Measurements from ENCODE around the gene TMEM135. TPM values are rescaled to one million over a fixed set of nuclear protein-coding genes. Genes with fewer than 3 reads are reported as not detected.
"Not testable (repeated sequence)": the region's sequence is repeated elsewhere in the genome, so short reads cannot be mapped to it uniquely, and the experiment has no call there.

TMEM135 gene
- total RNA-seq, 1 donor from 2014 or later, result 36.0 TPM

DNA sequence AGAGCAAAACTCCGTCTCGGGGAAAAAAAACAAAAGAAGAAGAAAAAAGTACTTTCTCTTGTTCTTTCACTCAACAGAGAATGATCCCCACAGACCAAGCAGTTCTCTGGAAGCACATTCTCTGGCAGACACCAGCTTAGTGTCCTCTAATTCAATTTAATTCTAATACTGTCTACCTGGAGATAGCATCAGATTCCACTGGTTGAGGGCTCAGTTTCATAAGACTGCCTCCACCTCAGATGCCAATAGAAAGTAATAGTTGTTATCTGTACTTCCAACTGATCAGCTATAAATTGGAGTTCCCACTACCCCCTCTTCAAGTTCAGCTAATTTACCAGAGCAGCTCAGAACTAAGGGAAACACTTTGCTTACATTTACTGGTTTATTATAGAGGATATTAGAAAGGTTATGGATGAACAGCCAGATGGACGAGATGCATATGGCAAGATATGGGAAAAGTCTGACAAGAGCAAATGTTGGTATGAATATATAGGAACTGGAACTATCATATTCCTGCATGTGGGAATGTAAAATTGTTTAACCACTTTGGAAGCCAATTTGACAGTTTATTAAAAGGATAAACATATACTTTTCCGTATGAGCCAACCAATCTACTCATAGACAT is 64.3 kb downstream of the TMEM135 start:
- no peak for DNase-seq (ENCODE audit: low spot score in 2 of 2, unreplicated experiment in 2 of 2)
- H3K4me3 Mint-ChIP-seq, result no peak overlapping the region
- H3K27me3 Mint-ChIP-seq (ENCODE audit: low read depth), result no peaks in the 10 kb centered on the region
- peaks cover 4% of the 10 kb centered on the region for H3K4me1 Mint-ChIP-seq
- peaks cover 7% of the 10 kb centered on the region for H3K9me3 Mint-ChIP-seq
- peaks cover 15% of the 10 kb centered on the region for H3K36me3 Mint-ChIP-seq
- TF ChIP-seq, protein P1, sequence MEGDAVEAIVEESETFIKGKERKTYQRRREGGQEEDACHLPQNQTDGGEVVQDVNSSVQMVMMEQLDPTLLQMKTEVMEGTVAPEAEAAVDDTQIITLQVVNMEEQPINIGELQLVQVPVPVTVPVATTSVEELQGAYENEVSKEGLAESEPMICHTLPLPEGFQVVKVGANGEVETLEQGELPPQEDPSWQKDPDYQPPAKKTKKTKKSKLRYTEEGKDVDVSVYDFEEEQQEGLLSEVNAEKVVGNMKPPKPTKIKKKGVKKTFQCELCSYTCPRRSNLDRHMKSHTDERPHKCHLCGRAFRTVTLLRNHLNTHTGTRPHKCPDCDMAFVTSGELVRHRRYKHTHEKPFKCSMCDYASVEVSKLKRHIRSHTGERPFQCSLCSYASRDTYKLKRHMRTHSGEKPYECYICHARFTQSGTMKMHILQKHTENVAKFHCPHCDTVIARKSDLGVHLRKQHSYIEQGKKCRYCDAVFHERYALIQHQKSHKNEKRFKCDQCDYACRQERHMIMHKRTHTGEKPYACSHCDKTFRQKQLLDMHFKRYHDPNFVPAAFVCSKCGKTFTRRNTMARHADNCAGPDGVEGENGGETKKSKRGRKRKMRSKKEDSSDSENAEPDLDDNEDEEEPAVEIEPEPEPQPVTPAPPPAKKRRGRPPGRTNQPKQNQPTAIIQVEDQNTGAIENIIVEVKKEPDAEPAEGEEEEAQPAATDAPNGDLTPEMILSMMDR (IDR thresholded peaks at IDR 0.05; ENCODE audit: unreplicated experiment), result no peak
- no peak overlapping the region for H3K27ac Mint-ChIP-seq

DNA sequence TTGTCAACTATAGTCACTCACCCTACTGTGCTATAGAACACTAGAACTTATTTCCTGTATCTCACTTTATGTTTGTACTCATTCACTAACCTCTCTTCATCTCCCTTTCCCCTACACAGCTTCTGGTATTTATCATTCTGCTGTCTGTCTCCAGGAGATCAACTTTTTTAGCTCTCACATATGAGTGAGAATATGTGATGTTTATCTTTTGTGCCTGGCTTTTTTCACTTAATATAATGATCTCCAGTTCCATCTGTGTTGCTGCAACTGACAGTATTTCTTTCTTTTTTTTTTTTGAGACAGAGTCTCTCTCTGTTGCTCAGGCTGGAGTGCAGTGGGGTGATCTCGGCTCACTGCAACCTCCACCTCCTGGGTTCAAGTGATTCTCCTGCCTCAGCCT is 68.1 kb downstream of the TMEM135 start:
- H3K27me3 Mint-ChIP-seq (ENCODE audit: low read depth); DNase-seq (ENCODE audit: low spot score in 2 of 2, unreplicated experiment in 2 of 2); H3K27ac Mint-ChIP-seq; H3K4me1 Mint-ChIP-seq; H3K4me3 Mint-ChIP-seq: not testable (repeated sequence)
- Mint-ChIP-seq H3K9me3 (peaks cover 10% of the 10 kb centered on the region), H3K36me3 (peaks cover 18% of the 10 kb centered on the region)

DNA sequence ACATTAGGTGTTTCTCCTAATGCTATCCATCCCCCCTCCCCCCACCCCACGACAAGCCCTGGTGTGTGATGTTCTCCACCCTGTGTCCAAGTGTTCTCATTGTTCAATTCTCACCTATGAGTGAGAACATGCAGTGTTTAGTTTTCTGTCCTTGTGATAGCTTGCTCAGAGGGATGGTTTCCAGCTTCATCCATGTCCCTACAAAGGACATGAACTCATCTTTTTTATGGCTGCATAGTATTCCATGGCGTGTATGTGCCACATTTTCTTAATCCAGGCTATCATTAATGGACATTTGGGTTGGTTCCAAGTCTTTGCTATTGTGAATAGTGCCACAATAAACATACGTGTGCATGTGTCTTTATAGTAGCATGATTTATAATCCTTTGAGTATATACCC is 69.6 kb downstream of the TMEM135 start:
- not testable (repeated sequence) for H3K4me3 Mint-ChIP-seq; H3K27me3 Mint-ChIP-seq (ENCODE audit: low read depth)
- peaks cover 10% of the 10 kb centered on the region for H3K9me3 Mint-ChIP-seq

DNA sequence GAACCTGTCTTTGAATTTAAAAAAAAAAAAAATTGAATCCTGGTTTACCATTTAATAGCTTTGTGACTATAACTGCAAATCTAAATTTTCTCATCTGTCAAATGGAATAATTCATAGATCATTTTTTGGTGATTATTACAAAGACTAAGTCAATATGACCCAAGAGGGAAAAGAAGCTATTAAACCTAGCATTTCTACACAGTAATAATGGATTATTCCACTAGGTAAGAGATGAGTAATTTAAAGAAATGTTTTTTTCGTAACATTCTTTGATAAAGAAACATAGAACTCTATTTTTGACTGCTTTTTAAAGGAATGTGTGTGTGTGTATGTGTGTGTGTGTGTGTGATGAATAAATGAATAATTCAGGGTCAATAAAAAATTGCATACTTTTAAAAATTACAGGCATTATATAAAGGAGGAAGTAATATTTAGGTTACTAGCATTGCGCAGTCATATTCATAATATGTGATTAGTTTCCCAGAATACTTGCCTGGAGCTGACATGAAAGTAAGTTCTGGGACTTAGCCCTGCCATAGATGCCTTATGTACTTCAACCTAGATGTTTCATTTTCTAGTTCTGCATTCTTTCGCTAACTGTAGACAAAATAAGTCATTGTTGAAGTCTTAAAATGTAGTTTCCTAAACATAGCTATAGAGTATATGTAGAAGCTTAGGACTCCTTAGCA is 72.9 kb downstream of the TMEM135 start:
- Mint-ChIP-seq H3K4me3 (no peak overlapping the region), H3K27ac (no peak overlapping the region), H3K4me1 (peaks cover 6% of the 10 kb centered on the region), H3K27me3 (ENCODE audit: low read depth) (no peaks in the 10 kb centered on the region), H3K9me3 (peaks cover 7% of the 10 kb centered on the region), H3K36me3 (peaks cover 12% of the 10 kb centered on the region)
- TF ChIP-seq, protein P1 (IDR thresholded peaks at IDR 0.05; ENCODE audit: unreplicated experiment), result no peak
- no peak for DNase-seq (ENCODE audit: low spot score in 2 of 2, unreplicated experiment in 2 of 2)

More for the DNA sequence above, 69.6 kb downstream of the TMEM135 start:
- not testable (repeated sequence) for H3K27ac Mint-ChIP-seq; H3K4me1 Mint-ChIP-seq; DNase-seq (ENCODE audit: low spot score in 2 of 2, unreplicated experiment in 2 of 2)
- H3K36me3 Mint-ChIP-seq, result peaks cover 16% of the 10 kb centered on the region

DNA sequence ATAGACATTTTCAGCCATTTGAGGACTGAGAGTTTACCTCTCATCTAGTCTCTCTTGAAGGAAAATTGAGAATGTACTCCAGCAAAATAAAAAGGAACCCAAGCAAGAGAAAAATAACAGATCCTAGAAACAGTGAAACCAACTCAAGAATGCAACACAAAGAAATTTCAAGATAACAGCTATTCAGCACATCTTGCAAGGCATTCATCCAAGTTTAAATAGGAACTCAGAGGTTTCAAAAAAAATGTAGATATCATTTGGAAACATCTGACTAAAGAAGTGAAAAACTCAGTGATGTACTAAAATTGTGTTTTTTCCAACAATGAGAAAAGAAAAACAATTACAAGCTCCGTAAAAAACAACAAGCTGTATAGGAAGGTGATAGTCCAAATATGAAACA is 76.4 kb downstream of the TMEM135 start:
- H3K4me3 Mint-ChIP-seq, result no peak overlapping the region
- peaks cover 7% of the 10 kb centered on the region for H3K9me3 Mint-ChIP-seq

DNA sequence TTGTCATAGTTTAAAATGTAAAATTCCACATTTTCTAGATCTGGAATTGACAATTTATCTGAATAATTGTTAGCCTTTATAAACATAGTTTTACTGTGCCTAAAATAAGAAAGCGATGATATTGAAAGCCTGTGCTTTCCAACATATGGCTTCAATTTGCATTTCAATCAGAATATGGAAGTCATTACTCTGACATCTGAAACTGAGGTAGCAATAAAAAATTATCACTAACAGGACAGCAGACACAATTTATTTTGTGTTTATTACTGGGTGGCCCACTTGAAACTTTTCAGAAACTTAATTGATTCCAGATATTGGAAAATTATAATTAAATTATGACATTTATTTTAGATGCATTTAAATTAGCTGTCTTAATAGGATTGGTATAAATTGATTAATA is 78.5 kb downstream of the TMEM135 start:
- no peak for DNase-seq (ENCODE audit: low spot score in 2 of 2, unreplicated experiment in 2 of 2)
- H3K4me1 Mint-ChIP-seq, result peaks cover 6% of the 10 kb centered on the region
- H3K27me3 Mint-ChIP-seq (ENCODE audit: low read depth), result no peaks in the 10 kb centered on the region
- H3K27ac Mint-ChIP-seq, result no peak overlapping the region
- peaks cover 12% of the 10 kb centered on the region for H3K36me3 Mint-ChIP-seq
- TF ChIP-seq, protein P1 (IDR thresholded peaks at IDR 0.05; ENCODE audit: unreplicated experiment), result no peak
- no peak overlapping the region for H3K4me3 Mint-ChIP-seq
- H3K9me3 Mint-ChIP-seq, result peaks cover 7% of the 10 kb centered on the region

More for the DNA sequence above, 76.4 kb downstream of the TMEM135 start:
- H3K27me3 Mint-ChIP-seq (ENCODE audit: low read depth), result no peaks in the 10 kb centered on the region
- H3K36me3 Mint-ChIP-seq, result peaks cover 12% of the 10 kb centered on the region
- no peak for DNase-seq (ENCODE audit: low spot score in 2 of 2, unreplicated experiment in 2 of 2)
- peaks cover 6% of the 10 kb centered on the region for H3K4me1 Mint-ChIP-seq
- peak overlapping the region; percentile 27 for H3K27ac Mint-ChIP-seq
- TF ChIP-seq, protein P1 (IDR thresholded peaks at IDR 0.05; ENCODE audit: unreplicated experiment), result no peak

Measured in mesothelial cell of epicardium (in vitro differentiated cells).